ENCODE measurements around the gene GLOD5. TPM values are rescaled to one million over a fixed set of nuclear protein-coding genes. Genes with fewer than 3 reads are reported as not detected.

The GLOD5 gene
- total and polyA plus RNA-seq, 9 of the 15 experiments (the other 6 are each of a cell fraction or from before 2014, with no cell fraction given), result 0.27 to 4.4 (median 2.2) TPM

DNA sequence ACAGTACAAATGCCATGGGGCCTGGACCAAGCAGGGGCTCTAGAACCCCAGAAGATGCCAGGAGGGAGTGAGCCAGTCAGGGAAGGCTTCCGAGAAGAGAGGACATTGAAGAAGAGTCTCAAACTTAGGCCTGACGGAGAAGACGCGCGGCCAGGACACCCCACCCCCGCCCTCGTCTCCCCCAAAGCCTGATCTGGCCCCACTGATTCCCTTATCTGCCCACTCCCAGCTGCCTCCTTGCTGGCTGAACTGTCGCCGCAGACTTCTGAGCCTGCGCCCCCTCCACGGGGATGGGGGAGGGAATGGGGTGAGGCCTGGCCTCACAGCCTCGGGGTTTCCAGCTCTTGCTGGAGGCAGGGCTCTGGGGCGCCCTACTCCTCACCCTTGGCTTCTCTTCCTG, 21.2 kb downstream of the GLOD5 start (continued):
- TF ChIP-seq NFIC (IDR thresholded peaks at IDR 0.05) (peak; percentile 86), BDP1 (IDR thresholded peaks at IDR 0.05; ENCODE audit: insufficient read depth, insufficient read length) (no peak), BCOR (IDR thresholded peaks at IDR 0.05) (peak; percentile 98), RUNX1 (IDR thresholded peaks at IDR 0.05; ENCODE audit: low read depth) (peak; percentile 91), L3MBTL2 (IDR thresholded peaks at IDR 0.05) (peak; percentile 33; the same call in 1 of the 2 replicates), TRIM24 (IDR thresholded peaks at IDR 0.05) (peak; percentile 85 to 93), ZNF431 (CRISPR knock-in tag; IDR thresholded peaks at IDR 0.05) (no peak), SUPT5H (IDR thresholded peaks at IDR 0.05) (no peak), SMARCC2 (IDR thresholded peaks at IDR 0.05; ENCODE audit: low read depth) (peak; percentile 80), CXXC5 (CRISPR knock-in tag; IDR thresholded peaks at IDR 0.05) (peak; percentile 86), TBL1XR1 (IDR thresholded peaks at IDR 0.05; ENCODE audit: low read length in 2 of 2) (peak; percentile 94 to 97), ZNF263 (CRISPR knock-in tag; IDR thresholded peaks at IDR 0.05; ENCODE audit: borderline replicate concordance) (peak; percentile 55; the same call in 1 of the 2 replicates)
- TF ChIP-seq, protein P1, sequence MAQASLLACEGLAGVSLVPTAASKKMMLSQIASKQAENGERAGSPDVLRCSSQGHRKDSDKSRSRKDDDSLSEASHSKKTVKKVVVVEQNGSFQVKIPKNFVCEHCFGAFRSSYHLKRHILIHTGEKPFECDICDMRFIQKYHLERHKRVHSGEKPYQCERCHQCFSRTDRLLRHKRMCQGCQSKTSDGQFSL (CRISPR knock-in tag; IDR thresholded peaks at IDR 0.05), result peak; percentile 70
- TF ChIP-seq, protein P1 (tag; IDR thresholded peaks at IDR 0.05), result peak in 1 of 2 experiments; percentile 81; a peak in 1 of 4 replicates
- TF ChIP-seq, protein P2, sequence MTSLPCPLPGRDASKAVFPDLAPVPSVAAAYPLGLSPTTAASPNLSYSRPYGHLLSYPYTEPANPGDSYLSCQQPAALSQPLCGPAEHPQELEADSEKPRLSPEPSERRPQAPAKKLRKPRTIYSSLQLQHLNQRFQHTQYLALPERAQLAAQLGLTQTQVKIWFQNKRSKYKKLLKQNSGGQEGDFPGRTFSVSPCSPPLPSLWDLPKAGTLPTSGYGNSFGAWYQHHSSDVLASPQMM (CRISPR knock-in tag; IDR thresholded peaks at IDR 0.05), result no peak
- TF ChIP-seq, protein P3, sequence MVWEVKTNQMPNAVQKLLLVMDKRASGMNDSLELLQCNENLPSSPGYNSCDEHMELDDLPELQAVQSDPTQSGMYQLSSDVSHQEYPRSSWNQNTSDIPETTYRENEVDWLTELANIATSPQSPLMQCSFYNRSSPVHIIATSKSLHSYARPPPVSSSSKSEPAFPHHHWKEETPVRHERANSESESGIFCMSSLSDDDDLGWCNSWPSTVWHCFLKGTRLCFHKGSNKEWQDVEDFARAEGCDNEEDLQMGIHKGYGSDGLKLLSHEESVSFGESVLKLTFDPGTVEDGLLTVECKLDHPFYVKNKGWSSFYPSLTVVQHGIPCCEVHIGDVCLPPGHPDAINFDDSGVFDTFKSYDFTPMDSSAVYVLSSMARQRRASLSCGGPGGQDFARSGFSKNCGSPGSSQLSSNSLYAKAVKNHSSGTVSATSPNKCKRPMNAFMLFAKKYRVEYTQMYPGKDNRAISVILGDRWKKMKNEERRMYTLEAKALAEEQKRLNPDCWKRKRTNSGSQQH (CRISPR knock-in tag; IDR thresholded peaks at IDR 0.05), result no peak
- TF ChIP-seq, protein P4, sequence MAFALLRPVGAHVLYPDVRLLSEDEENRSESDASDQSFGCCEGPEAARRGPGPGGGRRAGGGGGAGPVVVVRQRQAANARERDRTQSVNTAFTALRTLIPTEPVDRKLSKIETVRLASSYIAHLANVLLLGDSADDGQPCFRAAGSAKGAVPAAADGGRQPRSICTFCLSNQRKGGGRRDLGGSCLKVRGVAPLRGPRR (CRISPR knock-in tag; IDR thresholded peaks at IDR 0.05), result 0 out of 2 replicates have a peak, but pooled peaks have one; percentile 12
- TF ChIP-seq, protein P5, sequence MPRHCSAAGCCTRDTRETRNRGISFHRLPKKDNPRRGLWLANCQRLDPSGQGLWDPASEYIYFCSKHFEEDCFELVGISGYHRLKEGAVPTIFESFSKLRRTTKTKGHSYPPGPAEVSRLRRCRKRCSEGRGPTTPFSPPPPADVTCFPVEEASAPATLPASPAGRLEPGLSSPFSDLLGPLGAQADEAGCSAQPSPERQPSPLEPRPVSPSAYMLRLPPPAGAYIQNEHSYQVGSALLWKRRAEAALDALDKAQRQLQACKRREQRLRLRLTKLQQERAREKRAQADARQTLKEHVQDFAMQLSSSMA (CRISPR knock-in tag; IDR thresholded peaks at IDR 0.05), result no peak
- TF ChIP-seq, protein P6, sequence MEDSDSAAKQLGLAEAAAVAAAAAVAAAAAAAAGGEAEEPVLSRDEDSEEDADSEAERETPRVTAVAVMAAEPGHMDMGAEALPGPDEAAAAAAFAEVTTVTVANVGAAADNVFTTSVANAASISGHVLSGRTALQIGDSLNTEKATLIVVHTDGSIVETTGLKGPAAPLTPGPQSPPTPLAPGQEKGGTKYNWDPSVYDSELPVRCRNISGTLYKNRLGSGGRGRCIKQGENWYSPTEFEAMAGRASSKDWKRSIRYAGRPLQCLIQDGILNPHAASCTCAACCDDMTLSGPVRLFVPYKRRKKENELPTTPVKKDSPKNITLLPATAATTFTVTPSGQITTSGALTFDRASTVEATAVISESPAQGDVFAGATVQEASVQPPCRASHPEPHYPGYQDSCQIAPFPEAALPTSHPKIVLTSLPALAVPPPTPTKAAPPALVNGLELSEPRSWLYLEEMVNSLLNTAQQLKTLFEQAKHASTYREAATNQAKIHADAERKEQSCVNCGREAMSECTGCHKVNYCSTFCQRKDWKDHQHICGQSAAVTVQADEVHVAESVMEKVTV (CRISPR knock-in tag; IDR thresholded peaks at IDR 0.05), result 0 out of 2 replicates have a peak, but pooled peaks have one; percentile 13
- TF ChIP-seq, protein P7, sequence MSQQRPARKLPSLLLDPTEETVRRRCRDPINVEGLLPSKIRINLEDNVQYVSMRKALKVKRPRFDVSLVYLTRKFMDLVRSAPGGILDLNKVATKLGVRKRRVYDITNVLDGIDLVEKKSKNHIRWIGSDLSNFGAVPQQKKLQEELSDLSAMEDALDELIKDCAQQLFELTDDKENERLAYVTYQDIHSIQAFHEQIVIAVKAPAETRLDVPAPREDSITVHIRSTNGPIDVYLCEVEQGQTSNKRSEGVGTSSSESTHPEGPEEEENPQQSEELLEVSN (IDR thresholded peaks at IDR 0.05; ENCODE audit: borderline replicate concordance in 1 of 2, extremely low read depth in 1 of 2, insufficient read depth in 1 of 2, insufficient read length in 1 of 2, low read depth in 1 of 2, low read length in 1 of 2, poor library complexity in 1 of 2, severe bottlenecking in 1 of 2), result peak in 1 of 2 experiments; percentile 36
- TF ChIP-seq, protein P8, sequence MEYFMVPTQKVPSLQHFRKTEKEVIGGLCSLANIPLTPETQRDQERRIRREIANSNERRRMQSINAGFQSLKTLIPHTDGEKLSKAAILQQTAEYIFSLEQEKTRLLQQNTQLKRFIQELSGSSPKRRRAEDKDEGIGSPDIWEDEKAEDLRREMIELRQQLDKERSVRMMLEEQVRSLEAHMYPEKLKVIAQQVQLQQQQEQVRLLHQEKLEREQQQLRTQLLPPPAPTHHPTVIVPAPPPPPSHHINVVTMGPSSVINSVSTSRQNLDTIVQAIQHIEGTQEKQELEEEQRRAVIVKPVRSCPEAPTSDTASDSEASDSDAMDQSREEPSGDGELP (CRISPR knock-in tag; IDR thresholded peaks at IDR 0.05; ENCODE audit: borderline replicate concordance), result peak; percentile 96
